PC-9 (cell line): Measurements from ENCODE around the gene PCDHGA7. TPM values are rescaled to one million over a fixed set of nuclear protein-coding genes. Genes with fewer than 3 reads are reported as not detected.
A peak's percentile ranks its signal among the peaks of the same experiment; 100 is the strongest.

Experiments used
- BruUV-seq: library from RNA; stranded (reverse); fragments of 400-500 nt; replicated peaks from 2 replicates; lab custom pipeline; 2021; lab: Mats Ljungman, UMichigan
- CTCF ChIA-PET: fragments of 300-600 bp; sonication (Branson Sonifier 250); formaldehyde crosslinking; loops from one replicate; lab custom pipeline; 2022; ENCODE audit warnings: antibody characterized with exemption; lab: Charles Lee
- POLR2A ChIA-PET: fragments of 300-600 bp; sonication (Branson Sonifier 250); formaldehyde crosslinking; loops from one replicate; lab custom pipeline; 2022; ENCODE audit warnings: antibody characterized with exemption; ENCODE audit not compliant: unreplicated experiment; lab: Charles Lee
- DNase-seq, 2 experiments: peaks; one replicate each; pipeline versions ENCODE4 v3.0.0 to v3.0.0-alpha.2; 2015 to 2022; ENCODE audit warnings: mixed read lengths in 1 of 2
- H2AFZ ChIP-seq: fragments of 200-600 bp; sonication (generic); 2 replicates; pipeline ENCODE4 v1.8.1; 2017; ENCODE audit warnings: antibody characterized with exemption
- H3F3A ChIP-seq: fragments of 200-600 bp; sonication (generic); 2 replicates; pipeline ENCODE4 v1.8.1; 2017; ENCODE audit warnings: antibody characterized with exemption, mild to moderate bottlenecking, low read depth; ENCODE audit not compliant: insufficient read depth
- H3K27ac ChIP-seq: fragments of 200-600 bp; sonication (generic); 2 replicates; pipeline ENCODE4 v1.6.1; 2016; ENCODE audit warnings: mixed run types
- H3K27me3 ChIP-seq: fragments of 200-600 bp; sonication (generic); 2 replicates; pipeline ENCODE4 v1.6.1; 2016; ENCODE audit warnings: low read depth, mixed run types; ENCODE audit not compliant: insufficient read depth
- H3K36me3 ChIP-seq: fragments of 200-600 bp; sonication (generic); 2 replicates; pipeline ENCODE4 v1.6.1; 2016; ENCODE audit warnings: low read depth, mixed run types
- H3K4me1 ChIP-seq: fragments of 200-600 bp; sonication (generic); replicated peaks from 2 replicates; pipeline ENCODE4 v1.6.1; 2016; ENCODE audit warnings: mixed run types; ENCODE audit not compliant: insufficient read depth
- H3K4me2 ChIP-seq: fragments of 200-600 bp; sonication (generic); 2 replicates; pipeline ENCODE4 v1.6.1; 2017; ENCODE audit warnings: mixed run types
- H3K4me3 ChIP-seq: fragments of 200-600 bp; sonication (generic); 2 replicates; pipeline ENCODE4 v1.6.1; 2016; ENCODE audit warnings: mixed run types
- H3K79me2 ChIP-seq: fragments of 200-600 bp; sonication (generic); 2 replicates; pipeline ENCODE4 v1.6.1; 2017; ENCODE audit warnings: low read depth, mixed run types
- H3K9me2 ChIP-seq: fragments of 200-600 bp; sonication (generic); 2 replicates; pipeline ENCODE4 v1.8.1; 2017; ENCODE audit warnings: mild to moderate bottlenecking; ENCODE audit not compliant: insufficient read depth
- H3K9me3 ChIP-seq: fragments of 200-600 bp; sonication (generic); 2 replicates; pipeline ENCODE4 v1.8.1; 2016; ENCODE audit warnings: low read depth; ENCODE audit not compliant: insufficient read depth
- H4K20me1 ChIP-seq: fragments of 200-600 bp; sonication (generic); 2 replicates; pipeline ENCODE4 v1.8.1; 2017; ENCODE audit not compliant: insufficient read depth
- EZH2 ChIP-seq: fragments of 200-600 bp; sonication (generic); IDR thresholded peaks from 2 replicates; pipeline ENCODE4 v1.8.0; 2017; ENCODE audit warnings: antibody characterized with exemption, low read depth
- intact Hi-C: fragments of 100-400 bp; cut with micrococcal nuclease; formaldehyde crosslinking; loops from one replicate; pipeline ENCODE4 v1.10.0; 2022; ENCODE audit not compliant: unreplicated experiment
- total RNA-seq: library from RNA; stranded (reverse); gene quantifications from 2 replicates; pipeline ENCODE4 v1.2.3, GENCODE V29; 2021
- TF ChIP-seq, protein P1 (sequence below): fragments of 200-600 bp; sonication (generic); conservative IDR thresholded peaks from 2 replicates; pipeline ENCODE4 v1.6.1; 2017; ENCODE audit warnings: mixed run types, antibody characterized with exemption, mild to moderate bottlenecking, moderate library complexity

PCDHGA7 gene
- total RNA-seq, 1 experiment from 2014 or later, result not detected

GRCh38 chr5:141342773-141343172, 39.8 kb upstream of the PCDHGA7 start:
- BruUV-seq, result no TSS peak

GRCh38 chr5:141343242-141343952, 39.1 kb upstream of the PCDHGA7 start, which contains the start of gene PCDHGA3:
PCDHGA3 (plus strand) TSS chr5:141343829; CDS start chr5:141344034, 205 bp downstream.
- ChIA-PET CTCF (no interaction called here), POLR2A (no interaction called here)
- H3K27me3 ChIP-seq, result no peaks in the 10 kb centered on the region

More at GRCh38 chr5:141342773-141343172, 39.8 kb upstream of the PCDHGA7 start:
- DNase-seq, result no peak
- H3K79me2 ChIP-seq, result no peaks in the 10 kb centered on the region
- peaks cover 4% of the 10 kb centered on the region; the same call in 1 of the 2 replicates for H3K9me3 ChIP-seq
- H3F3A ChIP-seq, result no peaks in the 10 kb centered on the region
- TF ChIP-seq, protein P1, sequence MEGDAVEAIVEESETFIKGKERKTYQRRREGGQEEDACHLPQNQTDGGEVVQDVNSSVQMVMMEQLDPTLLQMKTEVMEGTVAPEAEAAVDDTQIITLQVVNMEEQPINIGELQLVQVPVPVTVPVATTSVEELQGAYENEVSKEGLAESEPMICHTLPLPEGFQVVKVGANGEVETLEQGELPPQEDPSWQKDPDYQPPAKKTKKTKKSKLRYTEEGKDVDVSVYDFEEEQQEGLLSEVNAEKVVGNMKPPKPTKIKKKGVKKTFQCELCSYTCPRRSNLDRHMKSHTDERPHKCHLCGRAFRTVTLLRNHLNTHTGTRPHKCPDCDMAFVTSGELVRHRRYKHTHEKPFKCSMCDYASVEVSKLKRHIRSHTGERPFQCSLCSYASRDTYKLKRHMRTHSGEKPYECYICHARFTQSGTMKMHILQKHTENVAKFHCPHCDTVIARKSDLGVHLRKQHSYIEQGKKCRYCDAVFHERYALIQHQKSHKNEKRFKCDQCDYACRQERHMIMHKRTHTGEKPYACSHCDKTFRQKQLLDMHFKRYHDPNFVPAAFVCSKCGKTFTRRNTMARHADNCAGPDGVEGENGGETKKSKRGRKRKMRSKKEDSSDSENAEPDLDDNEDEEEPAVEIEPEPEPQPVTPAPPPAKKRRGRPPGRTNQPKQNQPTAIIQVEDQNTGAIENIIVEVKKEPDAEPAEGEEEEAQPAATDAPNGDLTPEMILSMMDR, result no peak
- no peak for TF ChIP-seq EZH2
- no peaks in the 10 kb centered on the region for H3K4me1 ChIP-seq
- H3K4me3 ChIP-seq, result no peak overlapping the region
- H4K20me1 ChIP-seq, result no peaks in the 10 kb centered on the region
- no peaks in the 10 kb centered on the region for H3K27me3 ChIP-seq
- no peak overlapping the region for H3K27ac ChIP-seq
- POLR2A ChIA-PET, result no interaction called here
- H3K9me2 ChIP-seq, result no peaks in the 10 kb centered on the region
- H3K4me2 ChIP-seq, result no peak overlapping the region
- no peaks in the 10 kb centered on the region for H3K36me3 ChIP-seq
- intact Hi-C loops, result no loop called here
- no peak overlapping the region for H2AFZ ChIP-seq
- CTCF ChIA-PET, result no interaction called here

GRCh38 chr5:141343953-141344463, 38.5 kb upstream of the PCDHGA7 start:
- Histone ChIP-seq H3K27ac (no peak overlapping the region), H3K79me2 (no peaks in the 10 kb centered on the region), H4K20me1 (no peaks in the 10 kb centered on the region), H3K9me2 (no peaks in the 10 kb centered on the region), H3F3A (no peaks in the 10 kb centered on the region), H3K9me3 (peaks cover 4% of the 10 kb centered on the region; the same call in 1 of the 2 replicates), H3K27me3 (no peaks in the 10 kb centered on the region), H3K36me3 (no peaks in the 10 kb centered on the region), H3K4me2 (no peak overlapping the region), H3K4me1 (no peaks in the 10 kb centered on the region), H3K4me3 (no peak overlapping the region), H2AFZ (no peak overlapping the region)
- BruUV-seq, result no TSS peak
- CTCF ChIA-PET, result no interaction called here
- intact Hi-C loops, result no loop called here
- no peak for TF ChIP-seq EZH2
- TF ChIP-seq, protein P1, result peak; percentile 29; the same call in 1 of the 2 replicates
- POLR2A ChIA-PET, result no interaction called here
- DNase-seq, result no peak

More at GRCh38 chr5:141343242-141343952, 39.1 kb upstream of the PCDHGA7 start, which contains the start of gene PCDHGA3:
- no peak for DNase-seq
- no peaks in the 10 kb centered on the region for H3F3A ChIP-seq
- intact Hi-C loops, result no loop called here
- H3K9me3 ChIP-seq, result peaks cover 4% of the 10 kb centered on the region; the same call in 1 of the 2 replicates
- no peaks in the 10 kb centered on the region for H3K4me1 ChIP-seq
- H2AFZ ChIP-seq, result no peak within 1 kb of the TSS
- H3K36me3 ChIP-seq, result no peaks in the 10 kb centered on the region
- no peak within 1 kb of the TSS for H3K4me3 ChIP-seq
- H3K4me2 ChIP-seq, result no peak within 1 kb of the TSS
- H4K20me1 ChIP-seq, result no peaks in the 10 kb centered on the region
- no TSS peak for BruUV-seq
- H3K79me2 ChIP-seq, result no peaks in the 10 kb centered on the region
- no peak within 1 kb of the TSS for H3K27ac ChIP-seq
- TF ChIP-seq EZH2, result no peak
- TF ChIP-seq, protein P1, result peak; percentile 52
- no peaks in the 10 kb centered on the region for H3K9me2 ChIP-seq
